Kidney epithelial cell (primary cell): ENCODE measurements around the gene TRMT11. TPM values are rescaled to one million over a fixed set of nuclear protein-coding genes. Genes with fewer than 3 reads are reported as not detected.
"Not testable (repeated sequence)": the region's sequence is repeated elsewhere in the genome, so short reads cannot be mapped to it uniquely, and the experiment has no call there.

Source experiments
- DNase-seq: peaks from one replicate; pipeline ENCODE4 v3.0.0-alpha.2; 2010; ENCODE audit warnings: low read depth
- H3K27me3 ChIP-seq: 2 replicates; pipeline ENCODE4 v1.6.0; 2011; ENCODE audit warnings: low read length; ENCODE audit not compliant: control insufficient read depth, insufficient read depth
- H3K36me3 ChIP-seq: 2 replicates; pipeline ENCODE4 v1.5.1; 2011; ENCODE audit warnings: low read length; ENCODE audit not compliant: control insufficient read depth, insufficient read depth
- H3K4me3 ChIP-seq: 2 replicates; pipeline ENCODE4 v1.5.1; 2011; ENCODE audit warnings: low read depth, mild to moderate bottlenecking, control low read depth, low read length
- CTCF ChIP-seq: IDR thresholded peaks from 2 replicates; pipeline ENCODE4 v1.5.1; 2011; ENCODE audit warnings: mild to moderate bottlenecking, moderate library complexity, low read length, control low read depth, inconsistent platforms; ENCODE audit not compliant: insufficient read depth, poor library complexity, severe bottlenecking
- total RNA-seq: library from RNA; depleted of rRNA; stranded (reverse); fragments of >200 nt; gene quantifications from 2 replicates; pipeline ENCODE4 v1.2.3, GENCODE V29; 2015

The TRMT11 gene
- total RNA-seq, 1 donor from 2014 or later: 18.8 TPM

DNA sequence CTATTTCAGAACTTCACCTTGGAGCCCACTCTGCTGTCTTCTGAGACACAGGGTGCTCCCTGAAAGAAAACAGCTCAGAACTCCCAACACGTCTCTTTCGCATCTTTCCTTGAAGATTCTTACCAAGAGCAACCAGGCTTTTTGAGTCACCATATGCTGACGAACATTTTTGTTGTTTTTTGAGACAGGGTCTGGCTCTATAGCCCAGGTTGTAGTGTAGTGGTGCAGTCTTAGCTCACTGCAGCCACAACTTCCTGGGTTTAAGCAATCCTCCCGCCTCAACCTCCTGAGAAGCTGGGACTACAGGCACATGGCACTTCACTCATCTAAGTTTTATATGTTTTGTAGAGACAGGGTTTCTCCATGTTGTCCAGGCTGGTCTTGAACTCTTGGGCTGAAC is 68.5 kb downstream of the TRMT11 start:
- DNase-seq: no peak
- no peak for TF ChIP-seq CTCF
- Histone ChIP-seq H3K36me3 (no peaks in the 10 kb centered on the region), H3K4me3 (no peak overlapping the region), H3K27me3 (no peaks in the 10 kb centered on the region)

GRCh38 chr6:126055449-126055848 is 69.1 kb downstream of the TRMT11 start:
- no peak overlapping the region for H3K4me3 ChIP-seq
- no peak for TF ChIP-seq CTCF
- H3K36me3 ChIP-seq: no peaks in the 10 kb centered on the region
- H3K27me3 ChIP-seq: no peaks in the 10 kb centered on the region
- DNase-seq: no peak

GRCh38 chr6:126056355-126057004 is 70.1 kb downstream of the TRMT11 start:
- Histone ChIP-seq H3K4me3 (no peak overlapping the region), H3K27me3 (no peaks in the 10 kb centered on the region), H3K36me3 (no peaks in the 10 kb centered on the region)
- no peak for TF ChIP-seq CTCF
- no peak for DNase-seq

DNA sequence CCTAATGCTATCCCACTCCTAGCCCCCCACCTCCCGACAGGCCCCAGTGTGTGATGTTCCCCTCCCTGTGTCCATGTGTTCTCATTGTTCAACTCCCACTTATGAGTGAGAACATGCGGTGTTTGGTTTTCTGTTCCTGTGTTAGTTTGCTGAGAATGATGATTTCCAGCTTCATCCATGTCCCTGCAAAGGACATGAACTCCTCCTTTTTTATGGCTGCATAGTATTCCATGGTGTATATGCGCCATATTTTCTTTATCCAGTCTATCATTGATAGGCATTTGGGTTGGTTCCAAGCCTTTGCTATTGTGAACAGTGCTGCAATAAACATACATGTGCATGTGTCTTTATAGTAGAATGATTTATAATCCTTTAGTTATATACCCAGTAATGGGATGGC is 71.7 kb downstream of the TRMT11 start:
- not testable (repeated sequence) for DNase-seq, H3K4me3 ChIP-seq, H3K27me3 ChIP-seq, H3K36me3 ChIP-seq

- Histone ChIP-seq H3K27me3 (no peaks in the 10 kb centered on the region), H3K36me3 (no peaks in the 10 kb centered on the region), H3K4me3 (no peak overlapping the region)
- no peak for DNase-seq
- no peak for TF ChIP-seq CTCF
Observed at GRCh38 chr6:126060400-126060799, 74.1 kb downstream of the TRMT11 start.

DNA sequence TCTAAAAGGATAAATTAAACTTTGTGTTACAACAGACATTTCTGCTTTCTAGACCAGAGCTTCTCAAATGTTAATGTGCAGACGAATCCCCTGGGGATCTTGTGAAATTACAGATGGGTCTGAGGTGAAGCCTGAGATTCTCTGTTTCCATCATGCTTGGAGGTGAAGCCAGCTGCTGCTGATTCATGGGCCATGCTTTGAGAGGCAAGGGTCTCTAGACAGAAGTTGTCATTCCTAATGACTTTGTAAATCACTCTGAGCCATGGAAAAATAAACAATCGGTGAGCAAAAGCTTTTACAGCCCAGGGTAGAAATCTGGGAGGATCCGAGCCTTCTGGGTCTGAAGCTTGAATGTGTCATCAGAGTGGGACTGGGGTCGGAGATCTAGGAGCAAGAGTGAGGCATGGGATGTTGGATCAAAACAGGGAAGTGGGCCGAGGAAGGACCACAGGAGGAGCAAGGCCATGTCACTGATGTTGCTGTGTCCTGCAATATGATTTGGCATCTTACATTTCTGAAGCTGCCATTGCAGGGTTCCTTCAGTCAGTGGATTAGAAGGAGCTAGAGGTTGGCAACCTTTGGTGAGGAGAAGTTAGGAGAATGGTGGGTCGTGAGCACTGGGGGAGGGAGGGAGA is 77.3 kb downstream of the TRMT11 start:
- DNase-seq: peak; percentile 25
- Histone ChIP-seq H3K36me3 (no peaks in the 10 kb centered on the region), H3K27me3 (no peaks in the 10 kb centered on the region), H3K4me3 (no peak overlapping the region)
- TF ChIP-seq CTCF: no peak
